H9 (cell line): ENCODE data around the gene SCGB3A2. TPM values are rescaled to one million over a fixed set of nuclear protein-coding genes. Genes with fewer than 3 reads are reported as not detected.
A peak's percentile ranks its signal among the peaks of the same experiment; 100 is the strongest.

Source experiments
- DNase-seq: peaks from one replicate; pipeline ENCODE4 v3.0.0-alpha.2; 2017
- H2AFZ ChIP-seq: one replicate; pipeline ENCODE4 v1.6.1; 2013; ENCODE audit warnings: mild to moderate bottlenecking, low read length, control low read depth, moderate library complexity
- H2AK5ac ChIP-seq: 2 replicates; pipeline ENCODE4 v1.6.1; 2013; ENCODE audit warnings: low read length, control low read depth, mixed read lengths; ENCODE audit not compliant: insufficient read length
- H2BK120ac ChIP-seq: one replicate; pipeline ENCODE4 v1.6.1; 2013; ENCODE audit warnings: low read depth, mild to moderate bottlenecking, low read length, control low read depth, inconsistent platforms; ENCODE audit not compliant: poor library complexity, severe bottlenecking
- H2BK12ac ChIP-seq: 2 replicates; pipeline ENCODE4 v1.6.1; 2013; ENCODE audit warnings: low read length, control low read depth, mixed read lengths, low read depth; ENCODE audit not compliant: insufficient read length
- H2BK15ac ChIP-seq: 2 replicates; pipeline ENCODE4 v1.6.1; 2013; ENCODE audit warnings: low read depth, low read length, control low read depth
- H2BK20ac ChIP-seq: one replicate; pipeline ENCODE4 v1.6.1; 2013; ENCODE audit warnings: low read depth, mild to moderate bottlenecking, low read length, control low read depth, inconsistent platforms; ENCODE audit not compliant: poor library complexity, severe bottlenecking
- H2BK5ac ChIP-seq: 2 replicates; pipeline ENCODE4 v1.6.1; 2013; ENCODE audit warnings: low read length, control low read depth, mixed read lengths; ENCODE audit not compliant: insufficient read length
- H3K14ac ChIP-seq: 2 replicates; pipeline ENCODE4 v1.6.1; 2013; ENCODE audit warnings: low read length, control low read depth; ENCODE audit not compliant: insufficient read depth
- H3K18ac ChIP-seq: 2 replicates; pipeline ENCODE4 v1.6.1; 2013; ENCODE audit warnings: low read depth, mild to moderate bottlenecking, mixed read lengths, low read length, control low read depth; ENCODE audit not compliant: insufficient read length
- H3K23ac ChIP-seq: 2 replicates; pipeline ENCODE4 v1.6.1; 2013; ENCODE audit warnings: low read length, control low read depth, mixed read lengths, low read depth; ENCODE audit not compliant: insufficient read length
- H3K23me2 ChIP-seq: 2 replicates; pipeline ENCODE4 v1.6.1; 2013; ENCODE audit warnings: low read depth, mild to moderate bottlenecking, mixed read lengths, low read length, control low read depth; ENCODE audit not compliant: insufficient read length, poor library complexity, severe bottlenecking
- H3K27ac ChIP-seq: 2 replicates; pipeline ENCODE4 v1.5.1; 2013; ENCODE audit warnings: low read length, control low read depth, mixed read lengths, low read depth; ENCODE audit not compliant: insufficient read length
- H3K27me3 ChIP-seq: 2 replicates; pipeline ENCODE4 v1.6.1; 2013; ENCODE audit warnings: low read length, control low read depth, inconsistent platforms; ENCODE audit not compliant: insufficient read depth
- H3K4ac ChIP-seq: 2 replicates; pipeline ENCODE4 v1.6.1; 2013; ENCODE audit warnings: low read depth, mild to moderate bottlenecking, control low read depth, inconsistent platforms, low read length, moderate library complexity
- H3K4me1 ChIP-seq: 2 replicates; pipeline ENCODE4 v1.6.1; 2013; ENCODE audit warnings: low read length, control low read depth, inconsistent platforms; ENCODE audit not compliant: insufficient read depth
- H3K4me2 ChIP-seq: 2 replicates; pipeline ENCODE4 v1.6.1; 2013; ENCODE audit warnings: low read length, control low read depth, mixed read lengths; ENCODE audit not compliant: insufficient read length, insufficient read depth
- H3K56ac ChIP-seq: 2 replicates; pipeline ENCODE4 v1.6.1; 2013; ENCODE audit warnings: low read depth, mild to moderate bottlenecking, mixed read lengths, low read length, control low read depth; ENCODE audit not compliant: insufficient read length
- H3K79me1 ChIP-seq: 2 replicates; pipeline ENCODE4 v1.6.1; 2013; ENCODE audit warnings: low read depth, mild to moderate bottlenecking, moderate library complexity, low read length, control low read depth, inconsistent platforms; ENCODE audit not compliant: insufficient read depth, poor library complexity, severe bottlenecking
- H3K79me2 ChIP-seq: 2 replicates; pipeline ENCODE4 v1.6.1; 2013; ENCODE audit warnings: low read length, control low read depth, inconsistent platforms; ENCODE audit not compliant: insufficient read depth
- H3K9ac ChIP-seq: 2 replicates; pipeline ENCODE4 v1.6.1; 2013; ENCODE audit warnings: low read length, control low read depth, mixed read lengths; ENCODE audit not compliant: insufficient read length; ENCODE audit errors: extremely low read depth
- H3K9me3 ChIP-seq: one replicate; pipeline ENCODE4 v1.6.1; 2013; ENCODE audit warnings: low read depth, low read length, inconsistent platforms; ENCODE audit not compliant: control insufficient read depth
- H3T11ph ChIP-seq: one replicate; pipeline ENCODE4 v1.6.1; 2013; ENCODE audit warnings: mild to moderate bottlenecking, low read length, control low read depth, inconsistent platforms
- H4K20me1 ChIP-seq: one replicate; pipeline ENCODE4 v1.6.1; 2013; ENCODE audit not compliant: control insufficient read depth, insufficient read length, insufficient read depth
- H4K5ac ChIP-seq: 2 replicates; pipeline ENCODE4 v1.6.1; 2013; ENCODE audit warnings: low read depth, mild to moderate bottlenecking, mixed read lengths, low read length, control low read depth; ENCODE audit not compliant: insufficient read length
- H4K8ac ChIP-seq: replicated peaks from 2 replicates; pipeline ENCODE4 v1.6.1; 2013; ENCODE audit warnings: low read length, control low read depth, mixed read lengths, low read depth; ENCODE audit not compliant: insufficient read length
- H4K91ac ChIP-seq: 2 replicates; pipeline ENCODE4 v1.6.1; 2013; ENCODE audit warnings: low read depth, mild to moderate bottlenecking, moderate library complexity, mixed read lengths, low read length, control low read depth; ENCODE audit not compliant: insufficient read length
- H3K27ac Mint-ChIP-seq, 3 experiments: 2 replicates in 2 of 3; 3 replicates in 1 of 3; pipeline ENCODE4 v1.8.0; 2020 to 2021; ENCODE audit warnings: mixed read lengths in 3 of 3, mild to moderate bottlenecking in 1 of 3, moderate library complexity in 1 of 3
- H3K27me3 Mint-ChIP-seq: 2 replicates; pipeline ENCODE4 v1.8.0; 2021; ENCODE audit warnings: low read depth, mild to moderate bottlenecking, moderate library complexity, mixed read lengths
- H3K36me3 Mint-ChIP-seq, 3 experiments: 2 replicates in 2 of 3; 3 replicates in 1 of 3; pipeline ENCODE4 v1.8.0; 2020 to 2021; ENCODE audit warnings: low read depth in 3 of 3, mixed read lengths in 3 of 3; ENCODE audit not compliant: insufficient read depth in 1 of 3
- H3K4me1 Mint-ChIP-seq, 2 experiments: 2 replicates each; pipeline ENCODE4 v1.8.0; 2020; ENCODE audit warnings: mixed read lengths in 2 of 2
- H3K4me3 Mint-ChIP-seq, 2 experiments: 2 replicates in 1 of 2; 3 replicates in 1 of 2; pipeline ENCODE4 v1.8.0; 2020 to 2021; ENCODE audit warnings: mild to moderate bottlenecking in 2 of 2, mixed read lengths in 2 of 2, moderate library complexity in 1 of 2
- H3K9me3 Mint-ChIP-seq, 2 experiments: 2 replicates in 1 of 2; 3 replicates in 1 of 2; pipeline ENCODE4 v1.8.0; 2020; ENCODE audit warnings: mild to moderate bottlenecking in 2 of 2, mixed read lengths in 2 of 2, moderate library complexity in 1 of 2
- CTCF ChIP-seq: fragments of 200-600 bp; sonication (generic); conservative IDR thresholded peaks from 3 replicates; pipeline ENCODE4 v1.8.0; 2021; ENCODE audit warnings: antibody characterized with exemption, mild to moderate bottlenecking
- WGBS: extraction: QIAGEN DNeasy Blood & Tissue Kit; methylation state at CpG from one replicate; pipeline ENCODE4 v1.1.7; 2013; ENCODE audit warnings: missing lambda C conversion rate, low lambda C conversion rate, mixed read lengths; ENCODE audit not compliant: insufficient read length; ENCODE audit errors: extremely low coverage; 5-methylcytosine and 5-hydroxymethylcytosine counted together
- total RNA-seq: library from RNA; stranded (reverse); gene quantifications from 2 replicates; pipeline ENCODE4 v1.2.1, GENCODE V29; 2021

Gene SCGB3A2
- total RNA-seq, 1 experiment from 2014 or later = 66.0 TPM

- Mint-ChIP-seq H3K4me1 (peaks cover 14 to 29% of the 10 kb centered on the region in 2 experiments), H3K4me3 (no peak overlapping the region), H3K27me3 (peaks cover 4% of the 10 kb centered on the region), H3K36me3 (no peaks in the 10 kb centered on the region; a peak in 1 of 7 replicates), H3K27ac (peak overlapping the region in 1 of 3 experiments; percentile 0; a peak in 1 of 7 replicates), H3K9me3 (no peaks in the 10 kb centered on the region)
- H2AK5ac ChIP-seq = no peak overlapping the region
- no peak overlapping the region for H4K5ac ChIP-seq
- H3K4me1 ChIP-seq = no peaks in the 10 kb centered on the region
- no peak for DNase-seq
- H2BK5ac ChIP-seq = no peak overlapping the region
- no peak overlapping the region for H2BK15ac ChIP-seq
- no peaks in the 10 kb centered on the region for H3K9me3 ChIP-seq
- H3K23me2 ChIP-seq = no peaks in the 10 kb centered on the region
- H2BK120ac ChIP-seq = no peak overlapping the region
- TF ChIP-seq CTCF = no peak
- H4K8ac ChIP-seq = no peak overlapping the region
- H3K27me3 ChIP-seq = no peaks in the 10 kb centered on the region
- H3K23ac ChIP-seq = no peak overlapping the region
- no peak overlapping the region for H3K9ac ChIP-seq
- H2BK12ac ChIP-seq = no peak overlapping the region
- no peak overlapping the region for H3K4ac ChIP-seq
- no peak overlapping the region for H3K56ac ChIP-seq
- no peak overlapping the region for H3K18ac ChIP-seq
- H3K79me1 ChIP-seq = no peaks in the 10 kb centered on the region
- no peak overlapping the region for H3K4me2 ChIP-seq
- no peak overlapping the region for H3T11ph ChIP-seq
- H3K27ac ChIP-seq = no peak overlapping the region
- H2BK20ac ChIP-seq = no peak overlapping the region
- no CpG with 5 or more reads among the region's 3 CpGs for WGBS
- H4K20me1 ChIP-seq = no peaks in the 10 kb centered on the region
- H3K79me2 ChIP-seq = no peaks in the 10 kb centered on the region
- H4K91ac ChIP-seq = no peak overlapping the region
- no peak overlapping the region for H2AFZ ChIP-seq
- H3K14ac ChIP-seq = no peak overlapping the region
Observed at GRCh38 chr5:147854331-147854730, 24.2 kb upstream of the SCGB3A2 start.
